Cardiac septum (tissue), 1 donor: Measurements from ENCODE around the gene NPY. TPM values are rescaled to one million over a fixed set of nuclear protein-coding genes. Genes with fewer than 3 reads are reported as not detected.

Source experiments
- DNase-seq: peaks from one replicate; pipeline ENCODE4 v3.0.0-alpha.2; 2020; ENCODE audit warnings: low spot score
- intact Hi-C: fragments of 100-400 bp; cut with DNase I; formaldehyde crosslinking; loops from one replicate; pipeline ENCODE4 v1.14.0; 2022
- total RNA-seq: library from RNA; stranded (reverse); fragmentation: NEBNext Ultra II Directional; extraction: Animal tissue kit (Norgen Biotek cat#: 25700); gene quantifications from one replicate; pipeline ENCODE4 v1.2.1, GENCODE V29; 2021
- donor health status: DM: no; HTN: no; CAD: no.

NPY gene
- total RNA-seq, 1 donor from 2014 or later = not detected

- intact Hi-C loops = no loop called here
- DNase-seq = no peak
Observed at GRCh38 chr7:24307326-24307725, 23.3 kb downstream of the NPY start.

GRCh38 chr7:24312588-24312987, 28.6 kb downstream of the NPY start:
- DNase-seq = no peak
- intact Hi-C loops = no loop called here

GRCh38 chr7:24313777-24314176, 29.8 kb downstream of the NPY start:
- DNase-seq = no peak
- intact Hi-C loops = no loop called here

GRCh38 chr7:24316340-24316739, 32.4 kb downstream of the NPY start:
- intact Hi-C loops = no loop called here
- no peak for DNase-seq

GRCh38 chr7:24318326-24318725, 34.3 kb downstream of the NPY start:
- intact Hi-C loops = no loop called here
- no peak for DNase-seq

GRCh38 chr7:24319209-24319608, 35.2 kb downstream of the NPY start:
- no peak for DNase-seq
- intact Hi-C loops = no loop called here

- DNase-seq = no peak
- intact Hi-C loops = no loop called here
Observed at GRCh38 chr7:24323961-24324480, 40.0 kb downstream of the NPY start.

- intact Hi-C loops = no loop called here
Observed at GRCh38 chr7:24325708-24326107, 41.7 kb downstream of the NPY start.

GRCh38 chr7:24328050-24328449, 44.1 kb downstream of the NPY start:
- intact Hi-C loops = no loop called here
- no peak for DNase-seq

More at GRCh38 chr7:24325708-24326107, 41.7 kb downstream of the NPY start:
- DNase-seq = no peak

- intact Hi-C loops = no loop called here
- no peak for DNase-seq
Observed at GRCh38 chr7:24328894-24329293, 44.9 kb downstream of the NPY start.

- no peak for DNase-seq
- intact Hi-C loops = no loop called here
Observed at GRCh38 chr7:24334012-24334411, 50.0 kb downstream of the NPY start.

GRCh38 chr7:24334627-24335026, 50.6 kb downstream of the NPY start:
- no peak for DNase-seq
- intact Hi-C loops = no loop called here

- intact Hi-C loops = no loop called here
- DNase-seq = no peak
Observed at GRCh38 chr7:24336461-24336860, 52.5 kb downstream of the NPY start.

GRCh38 chr7:24337180-24337579, 53.2 kb downstream of the NPY start:
- intact Hi-C loops = no loop called here

GRCh38 chr7:24339575-24339974, 55.6 kb downstream of the NPY start:
- DNase-seq = no peak
- intact Hi-C loops = no loop called here

More at GRCh38 chr7:24337180-24337579, 53.2 kb downstream of the NPY start:
- DNase-seq = no peak

- intact Hi-C loops = no loop called here
- DNase-seq = no peak
Observed at GRCh38 chr7:24340727-24341126, 56.7 kb downstream of the NPY start.
